ENCODE measurements around the gene GNPTG. TPM values are rescaled to one million over a fixed set of nuclear protein-coding genes. Genes with fewer than 3 reads are reported as not detected.

GNPTG gene
- total RNA-seq, 1 donor = 26.3 TPM

DNA sequence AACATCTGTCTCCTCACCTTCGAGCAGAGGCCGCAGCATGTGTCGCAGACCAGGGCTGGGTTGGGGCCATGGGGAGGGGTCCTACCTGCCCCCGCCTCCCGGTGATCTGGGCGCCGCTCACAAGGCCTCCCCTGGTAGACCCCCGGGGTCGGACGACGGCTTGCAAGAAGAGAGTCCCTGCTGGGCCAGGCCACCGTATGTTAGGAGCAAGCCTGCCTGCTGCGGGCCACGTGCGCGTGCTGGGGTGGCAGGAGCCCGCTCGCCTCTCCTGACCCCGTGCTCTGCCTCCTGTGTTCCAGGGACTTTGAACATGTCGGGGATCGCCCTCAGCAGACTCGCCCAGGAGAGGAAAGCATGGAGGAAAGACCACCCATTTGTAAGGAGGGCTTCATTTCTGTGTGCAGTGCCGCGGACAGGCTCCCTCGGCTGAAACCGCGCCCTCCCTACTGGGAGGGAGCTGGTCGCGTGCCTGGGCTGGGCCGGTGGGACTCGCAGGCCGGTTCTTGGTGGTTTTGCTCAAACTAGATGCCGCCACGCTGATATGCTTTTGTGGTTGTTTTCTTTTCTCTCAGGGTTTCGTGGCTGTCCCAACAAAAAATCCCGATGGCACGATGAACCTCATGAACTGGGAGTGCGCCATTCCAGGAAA is 37.9 kb upstream of the GNPTG start:
- TF ChIP-seq, protein P1, sequence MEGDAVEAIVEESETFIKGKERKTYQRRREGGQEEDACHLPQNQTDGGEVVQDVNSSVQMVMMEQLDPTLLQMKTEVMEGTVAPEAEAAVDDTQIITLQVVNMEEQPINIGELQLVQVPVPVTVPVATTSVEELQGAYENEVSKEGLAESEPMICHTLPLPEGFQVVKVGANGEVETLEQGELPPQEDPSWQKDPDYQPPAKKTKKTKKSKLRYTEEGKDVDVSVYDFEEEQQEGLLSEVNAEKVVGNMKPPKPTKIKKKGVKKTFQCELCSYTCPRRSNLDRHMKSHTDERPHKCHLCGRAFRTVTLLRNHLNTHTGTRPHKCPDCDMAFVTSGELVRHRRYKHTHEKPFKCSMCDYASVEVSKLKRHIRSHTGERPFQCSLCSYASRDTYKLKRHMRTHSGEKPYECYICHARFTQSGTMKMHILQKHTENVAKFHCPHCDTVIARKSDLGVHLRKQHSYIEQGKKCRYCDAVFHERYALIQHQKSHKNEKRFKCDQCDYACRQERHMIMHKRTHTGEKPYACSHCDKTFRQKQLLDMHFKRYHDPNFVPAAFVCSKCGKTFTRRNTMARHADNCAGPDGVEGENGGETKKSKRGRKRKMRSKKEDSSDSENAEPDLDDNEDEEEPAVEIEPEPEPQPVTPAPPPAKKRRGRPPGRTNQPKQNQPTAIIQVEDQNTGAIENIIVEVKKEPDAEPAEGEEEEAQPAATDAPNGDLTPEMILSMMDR (IDR thresholded peaks at IDR 0.05; ENCODE audit: insufficient read depth, low read depth, low read length) = no peak
- DNase-seq (ENCODE audit: low read depth) = no peak
- H3K4me3 ChIP-seq (ENCODE audit: low read depth, low read length) = no peak overlapping the region

DNA sequence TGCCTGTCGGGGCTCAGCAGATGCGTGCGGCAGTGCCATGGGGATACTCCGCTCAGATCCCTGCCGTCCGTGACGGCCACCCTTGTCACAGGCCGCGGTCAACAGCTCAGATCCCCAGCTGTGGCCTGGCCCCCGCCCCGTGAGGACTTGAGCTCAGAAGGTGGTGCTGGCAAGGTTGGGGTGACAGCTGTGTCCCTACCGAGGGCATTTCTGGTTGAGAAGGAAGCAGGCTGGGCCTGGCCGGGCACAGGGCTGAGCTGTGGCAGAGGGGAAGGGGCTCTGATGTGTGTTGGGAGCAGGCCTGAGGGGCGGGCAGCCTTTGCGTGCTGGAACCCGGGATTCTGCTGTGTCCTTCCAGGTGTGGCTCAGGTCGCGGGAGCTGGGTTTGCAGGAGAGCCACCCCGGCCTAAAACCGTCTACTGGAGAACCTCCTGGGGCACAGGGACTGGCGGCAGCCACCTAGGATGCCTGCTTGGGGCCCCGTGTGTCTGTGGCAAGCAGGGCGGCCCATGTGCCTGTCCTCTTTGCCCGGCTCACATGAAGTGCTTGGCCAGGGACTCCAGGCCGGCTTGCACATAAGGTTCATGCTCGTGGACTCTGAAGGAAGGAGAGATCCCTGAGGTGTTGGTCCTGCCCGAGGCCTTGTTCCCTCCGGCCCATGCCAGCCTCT is 37.2 kb upstream of the GNPTG start:
- TF ChIP-seq, protein P1 (IDR thresholded peaks at IDR 0.05; ENCODE audit: insufficient read depth, low read depth, low read length) = no peak
- no peak overlapping the region for H3K4me3 ChIP-seq (ENCODE audit: low read depth, low read length)
- no peak for DNase-seq (ENCODE audit: low read depth)

DNA sequence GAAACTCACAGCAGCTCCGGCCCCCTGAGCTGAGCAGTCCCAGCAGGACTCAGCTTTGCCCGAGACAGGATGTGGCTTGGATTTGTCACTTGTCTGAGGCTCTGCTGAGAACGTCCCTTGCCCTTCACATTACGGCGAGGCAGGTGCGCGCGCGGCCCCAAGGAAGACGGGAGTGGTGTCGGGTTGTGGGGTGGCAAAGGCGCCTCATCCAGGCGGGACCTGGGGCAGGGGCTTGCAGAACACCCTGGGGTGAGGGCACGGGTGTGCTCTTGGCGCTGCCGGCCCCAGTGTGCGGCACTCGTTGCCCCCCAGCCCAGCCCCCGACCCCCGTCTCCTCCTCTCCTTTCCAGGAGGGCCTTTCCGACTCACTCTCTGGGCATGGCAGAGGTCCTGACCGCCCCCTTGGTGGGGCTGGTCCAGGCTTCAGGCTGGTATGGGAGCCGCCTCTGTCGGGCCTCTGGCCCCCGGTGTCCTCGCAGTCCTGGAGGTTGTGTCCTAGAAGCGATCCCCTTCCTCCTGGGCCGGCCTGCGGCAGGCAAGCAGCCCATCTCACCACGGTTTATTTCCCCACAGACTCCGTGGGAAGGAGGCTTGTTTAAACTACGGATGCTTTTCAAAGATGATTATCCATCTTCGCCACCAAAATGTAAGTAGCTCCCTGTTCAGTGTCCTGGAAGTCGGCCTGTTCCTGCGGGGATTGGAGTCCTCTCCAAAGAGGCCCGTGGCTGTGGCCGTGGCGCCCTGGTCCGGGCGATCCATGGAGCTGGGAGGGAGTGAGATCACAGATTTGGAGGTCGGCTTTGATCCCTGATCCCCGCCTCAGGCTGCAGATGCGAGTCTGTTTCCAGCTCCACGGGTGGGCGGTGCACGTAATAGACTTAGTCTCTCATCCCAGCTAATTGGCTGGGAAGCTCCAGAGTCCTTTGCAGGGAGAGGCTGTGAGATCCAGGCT is 36.4 kb upstream of the GNPTG start:
- no peak for DNase-seq (ENCODE audit: low read depth)
- TF ChIP-seq, protein P1 (IDR thresholded peaks at IDR 0.05; ENCODE audit: insufficient read depth, low read depth, low read length) = no peak
- H3K4me3 ChIP-seq (ENCODE audit: low read depth, low read length) = no peak overlapping the region

DNA sequence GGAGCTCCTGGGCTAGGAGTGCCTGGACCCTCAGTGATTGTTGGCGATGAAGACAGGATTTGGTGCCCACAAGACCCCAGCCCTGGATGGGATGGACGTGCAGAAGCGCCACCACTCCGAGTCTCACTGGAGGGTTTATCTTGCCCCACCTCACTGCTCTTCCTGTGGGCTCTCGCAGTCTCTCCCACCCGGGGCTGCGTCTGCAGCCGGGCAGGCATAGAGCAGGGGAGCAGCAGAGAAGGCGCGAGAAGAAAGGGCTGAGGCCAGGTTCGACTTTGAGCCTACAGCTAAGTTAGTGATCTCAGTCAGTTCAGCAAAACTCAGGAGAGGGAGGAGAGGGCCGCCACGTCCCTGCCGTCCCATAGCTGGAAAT is 35.7 kb upstream of the GNPTG start:
- H3K4me3 ChIP-seq (ENCODE audit: low read depth, low read length) = no peak overlapping the region
- TF ChIP-seq, protein P1 (IDR thresholded peaks at IDR 0.05; ENCODE audit: insufficient read depth, low read depth, low read length) = no peak
- no peak for DNase-seq (ENCODE audit: low read depth)

DNA sequence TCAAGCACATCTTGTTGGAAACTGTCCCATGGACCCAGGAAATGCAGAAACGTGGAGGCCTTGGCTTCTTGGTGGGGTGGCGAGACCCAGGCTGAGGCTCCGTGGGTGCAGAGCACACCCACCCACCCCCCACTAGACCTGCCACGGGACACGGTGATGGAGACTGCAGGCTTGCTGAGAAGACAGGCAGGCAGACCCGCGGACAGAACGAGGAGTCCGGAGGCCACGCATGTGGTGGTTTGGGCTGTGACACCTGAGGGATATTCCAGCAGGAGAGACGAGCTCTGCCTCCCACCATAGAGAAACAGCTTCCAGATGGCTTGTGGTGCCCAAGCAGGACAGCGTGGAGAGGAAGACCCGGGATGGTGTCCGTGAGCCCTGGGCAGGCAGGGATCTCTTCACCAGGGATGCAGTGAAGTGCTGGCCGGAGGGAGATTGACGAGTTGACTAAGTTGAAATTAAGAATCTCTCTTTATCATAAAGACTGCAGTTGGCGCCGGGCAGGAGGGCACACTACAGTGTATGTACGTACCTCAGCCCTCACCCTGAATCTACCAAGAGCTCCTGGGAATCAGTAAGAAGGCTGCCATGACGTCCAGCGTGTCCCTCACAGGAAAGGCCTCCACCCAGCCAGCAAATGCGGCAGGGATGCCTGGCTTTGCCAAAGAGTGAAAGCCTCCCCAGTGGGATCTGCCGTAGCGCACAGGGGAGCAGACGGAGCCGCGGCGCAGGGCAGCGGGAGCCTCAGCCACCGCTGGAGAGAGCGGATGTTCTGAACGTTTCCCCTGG is 34.1 kb upstream of the GNPTG start:
- TF ChIP-seq, protein P1 (IDR thresholded peaks at IDR 0.05; ENCODE audit: insufficient read depth, low read depth, low read length) = no peak
- DNase-seq (ENCODE audit: low read depth) = no peak
- H3K4me3 ChIP-seq (ENCODE audit: low read depth, low read length) = no peak overlapping the region

DNA sequence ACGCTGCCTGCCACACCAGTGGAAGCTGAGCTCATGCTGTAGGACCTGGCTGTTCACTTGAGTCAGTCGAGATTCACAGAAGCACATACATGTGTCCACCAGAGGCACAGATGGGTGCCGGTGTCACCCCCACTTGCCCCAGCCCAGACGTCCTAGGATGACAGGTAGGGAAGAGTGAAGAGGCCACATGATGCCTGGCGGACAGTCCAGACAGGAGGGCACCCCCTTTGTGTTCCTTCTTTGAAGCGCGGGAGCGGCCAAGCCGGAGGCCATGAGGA is 33.5 kb upstream of the GNPTG start:
- TF ChIP-seq, protein P1 (IDR thresholded peaks at IDR 0.05; ENCODE audit: insufficient read depth, low read depth, low read length) = no peak

More for the DNA sequence above, 33.5 kb upstream of the GNPTG start:
- no peak for DNase-seq (ENCODE audit: low read depth)
- no peak overlapping the region for H3K4me3 ChIP-seq (ENCODE audit: low read depth, low read length)
